Activated T-cell treated with anti-CD3 and anti-CD28 coated beads, Interleukin-2, amount 50 U/mL, for 4 hours (primary cell): ENCODE results near the gene NCKAP5. TPM values are rescaled to one million over a fixed set of nuclear protein-coding genes. Genes with fewer than 3 reads are reported as not detected.

Experiments used
- ATAC-seq, 2 donors: fragments of 200-7000 bp; cut with Tn5 transposase; one replicate each; pipeline ENCODE4 v1.10.0; 2021
- DNase-seq: peaks from one replicate; pipeline ENCODE4 v3.0.0-alpha.2; 2020
- H3K27me3 Mint-ChIP-seq: one replicate; pipeline ENCODE4 v1.8.0; 2021; ENCODE audit warnings: low read depth, mixed read lengths
- H3K36me3 Mint-ChIP-seq: one replicate; pipeline ENCODE4 v1.8.0; 2022; ENCODE audit warnings: mixed read lengths; ENCODE audit not compliant: insufficient read depth
- H3K4me1 Mint-ChIP-seq: one replicate; pipeline ENCODE4 v1.8.0; 2021; ENCODE audit warnings: low read depth, mixed read lengths
- H3K4me3 Mint-ChIP-seq: one replicate; pipeline ENCODE4 v1.8.0; 2021; ENCODE audit warnings: mild to moderate bottlenecking, moderate library complexity, mixed read lengths
- H3K9me3 Mint-ChIP-seq: one replicate; pipeline ENCODE4 v1.8.0; 2021; ENCODE audit warnings: mixed read lengths
- total RNA-seq, 3 donors: library from RNA; stranded (reverse); gene quantifications; one replicate each; pipeline ENCODE4 v1.2.1, GENCODE V29; 2021

Gene NCKAP5
- total RNA-seq, 3 donors from 2014 or later, result 0.03 TPM; not detected in 2

DNA sequence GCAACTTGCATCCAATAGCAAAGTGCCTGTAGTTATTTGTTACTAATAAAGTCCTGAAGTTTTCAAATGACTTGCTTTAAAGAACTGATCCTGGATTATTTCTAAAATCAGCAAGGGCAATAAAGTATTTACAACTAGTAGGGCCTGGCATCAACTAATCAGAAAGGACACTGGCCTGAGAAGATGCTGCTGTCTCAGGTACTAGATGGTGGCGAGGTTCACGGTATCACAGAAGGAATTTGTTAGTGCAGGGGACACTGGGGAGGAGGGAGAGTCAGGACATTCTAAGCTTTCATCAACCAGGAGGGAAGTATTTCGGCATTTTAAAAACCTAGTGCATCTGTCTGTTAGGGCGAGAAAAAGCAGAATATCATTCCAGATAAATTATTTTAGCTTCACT, 458.1 kb downstream of the NCKAP5 start:
- H3K4me3 Mint-ChIP-seq, result no peak overlapping the region
- H3K9me3 Mint-ChIP-seq, result no peaks in the 10 kb centered on the region
- no peaks in the 10 kb centered on the region for H3K36me3 Mint-ChIP-seq
- no peaks in the 10 kb centered on the region for H3K27me3 Mint-ChIP-seq
- no peaks in the 10 kb centered on the region for H3K4me1 Mint-ChIP-seq
- ATAC-seq, result no peak
- DNase-seq, result no peak

DNA sequence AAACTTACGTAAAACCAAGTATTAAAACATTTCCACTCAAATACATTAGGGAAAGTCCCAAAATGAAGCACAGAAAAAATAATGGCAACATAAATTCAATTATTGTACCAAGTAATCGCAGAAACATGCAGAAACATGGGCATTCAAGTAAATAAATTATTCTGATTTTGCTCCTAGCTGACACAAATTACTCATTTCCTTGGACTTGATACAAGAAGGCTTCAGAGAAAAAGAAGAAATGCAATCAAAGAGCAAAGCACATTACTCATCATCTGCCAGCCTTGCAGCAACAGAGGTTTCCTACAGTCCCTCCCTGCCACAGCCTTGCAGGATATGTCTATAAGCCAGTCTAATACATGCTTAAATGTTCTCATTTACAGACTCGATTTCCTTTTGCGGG, 458.5 kb downstream of the NCKAP5 start:
- Mint-ChIP-seq H3K36me3 (no peaks in the 10 kb centered on the region), H3K4me3 (no peak overlapping the region), H3K27me3 (no peaks in the 10 kb centered on the region), H3K4me1 (no peaks in the 10 kb centered on the region), H3K9me3 (no peaks in the 10 kb centered on the region)
- ATAC-seq (no peak), DNase-seq (no peak)

DNA sequence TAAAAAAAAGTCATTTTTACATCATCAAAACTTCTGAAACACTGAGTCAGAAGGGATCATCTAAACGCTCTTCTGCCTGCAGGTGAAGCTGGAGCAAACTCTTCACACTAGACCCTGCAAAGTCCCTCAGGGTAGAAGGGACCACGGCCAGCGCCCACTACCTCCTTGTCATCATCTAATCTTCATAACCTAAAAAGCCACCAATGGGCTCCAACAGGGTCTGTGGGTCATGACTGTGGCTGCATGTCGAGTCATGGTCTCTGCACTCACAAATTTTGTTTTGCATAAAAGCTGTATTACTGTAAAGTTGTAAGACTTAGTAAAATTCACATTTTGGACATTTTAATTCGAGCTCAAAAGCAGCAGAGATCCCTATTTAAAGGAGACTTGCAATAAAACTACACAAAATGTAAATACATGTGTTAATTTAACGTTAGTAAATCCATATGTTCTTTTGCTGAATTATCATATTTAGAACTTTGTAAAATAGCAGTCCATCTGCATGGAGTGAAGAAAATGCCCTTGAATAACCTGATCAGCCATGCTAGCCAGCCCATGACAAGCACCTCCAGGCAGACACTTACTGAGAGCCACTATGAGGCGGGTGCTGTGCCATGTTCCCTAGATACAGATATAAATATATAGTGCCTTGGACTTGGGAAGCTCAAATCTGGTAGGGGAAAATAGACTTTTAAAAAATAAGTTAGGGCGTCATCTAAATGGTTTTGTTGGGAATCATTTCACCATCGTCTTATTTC, 461.0 kb downstream of the NCKAP5 start:
- H3K4me1 Mint-ChIP-seq, result no peaks in the 10 kb centered on the region
- H3K27me3 Mint-ChIP-seq, result no peaks in the 10 kb centered on the region
- no peak overlapping the region for H3K4me3 Mint-ChIP-seq
- DNase-seq (no peak), ATAC-seq (no peak)
- H3K9me3 Mint-ChIP-seq, result no peaks in the 10 kb centered on the region
- H3K36me3 Mint-ChIP-seq, result no peaks in the 10 kb centered on the region

DNA sequence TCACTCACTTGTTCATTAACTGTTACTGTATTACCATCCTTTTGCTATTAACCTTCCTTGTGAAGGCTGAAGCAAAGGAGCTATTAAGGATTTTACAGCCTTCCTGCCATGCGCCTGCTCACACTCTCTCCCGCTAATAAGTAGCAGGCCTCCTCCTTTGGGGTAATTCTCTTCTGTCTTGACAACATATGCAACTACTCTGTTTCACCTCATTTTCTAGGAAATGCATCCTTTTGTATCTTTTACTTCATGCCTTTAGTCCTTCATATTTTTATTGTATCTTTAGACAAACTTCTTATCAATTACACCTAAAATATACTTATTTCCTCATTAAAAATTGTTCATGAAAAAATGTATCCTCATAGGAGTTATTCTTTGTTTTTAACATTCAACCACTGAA, 463.4 kb downstream of the NCKAP5 start:
- Mint-ChIP-seq H3K4me1 (no peaks in the 10 kb centered on the region), H3K27me3 (no peaks in the 10 kb centered on the region), H3K4me3 (no peak overlapping the region), H3K9me3 (no peaks in the 10 kb centered on the region), H3K36me3 (no peaks in the 10 kb centered on the region)
- ATAC-seq (no peak), DNase-seq (no peak)

DNA sequence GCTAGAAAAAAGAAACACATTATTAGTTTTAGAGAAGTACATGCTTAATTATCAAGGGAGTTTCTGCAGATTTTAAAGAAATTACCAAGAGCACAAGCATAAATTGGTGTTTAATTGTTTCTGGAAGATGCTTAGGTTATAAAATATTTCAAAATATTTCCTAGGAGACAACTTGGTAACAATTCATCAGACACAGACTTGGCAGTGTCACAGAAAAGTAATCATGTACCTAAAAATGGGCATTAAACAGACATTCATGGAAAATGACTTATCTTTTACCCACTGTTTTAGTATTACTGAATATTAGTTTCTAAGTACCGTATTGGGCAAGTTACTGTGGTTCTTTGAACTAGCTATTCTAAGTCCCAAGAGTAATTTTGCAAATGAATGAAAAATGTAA, 469.5 kb downstream of the NCKAP5 start:
- no peak overlapping the region for H3K4me3 Mint-ChIP-seq
- H3K27me3 Mint-ChIP-seq, result no peaks in the 10 kb centered on the region
- no peaks in the 10 kb centered on the region for H3K36me3 Mint-ChIP-seq
- no peak for DNase-seq
- H3K9me3 Mint-ChIP-seq, result peaks cover 2% of the 10 kb centered on the region
- H3K4me1 Mint-ChIP-seq, result no peaks in the 10 kb centered on the region
- no peak for ATAC-seq

DNA sequence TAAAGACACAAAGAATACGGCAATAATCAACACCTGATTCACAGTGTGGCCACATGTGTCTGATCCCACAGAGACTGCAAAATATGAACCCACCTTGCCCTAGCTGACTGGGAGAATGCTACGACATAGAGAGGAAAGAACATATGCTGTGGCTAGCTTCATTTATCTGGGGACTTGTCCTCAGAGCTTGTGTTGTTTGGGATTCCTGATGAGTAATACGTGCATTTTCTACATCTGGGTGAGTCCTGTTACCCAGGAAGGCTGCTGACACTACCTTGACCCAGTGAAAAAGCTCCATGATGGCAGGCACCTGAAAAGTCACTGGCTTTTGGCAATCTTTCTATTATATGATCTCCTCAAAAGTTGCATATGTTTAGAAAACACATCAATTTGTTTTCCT, 470.6 kb downstream of the NCKAP5 start:
- DNase-seq (no peak), ATAC-seq (no peak)
- H3K4me1 Mint-ChIP-seq, result no peaks in the 10 kb centered on the region

DNA sequence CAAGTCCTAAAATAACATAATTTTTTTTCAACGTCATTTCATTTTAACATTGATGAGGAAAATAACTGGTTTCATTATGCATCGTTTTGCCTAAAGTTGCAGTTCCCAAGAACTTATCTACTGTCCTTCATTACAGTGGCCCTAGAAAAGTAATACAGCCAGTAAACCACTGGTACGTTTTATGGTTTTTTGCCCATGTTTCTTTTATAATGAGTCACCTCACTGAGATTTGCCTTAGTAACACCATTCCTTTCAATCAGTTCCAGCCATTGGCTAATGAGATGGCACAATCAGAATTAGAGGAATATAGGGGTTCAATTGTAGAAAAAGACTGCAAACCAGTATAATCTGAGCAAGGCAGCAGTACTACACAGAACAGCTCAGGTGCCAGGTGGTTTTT, 475.7 kb downstream of the NCKAP5 start:
- H3K9me3 Mint-ChIP-seq, result peaks cover 2% of the 10 kb centered on the region
- ATAC-seq, result no peak
- no peak overlapping the region for H3K4me3 Mint-ChIP-seq
- DNase-seq, result no peak
- H3K4me1 Mint-ChIP-seq, result no peaks in the 10 kb centered on the region
- no peaks in the 10 kb centered on the region for H3K36me3 Mint-ChIP-seq
- H3K27me3 Mint-ChIP-seq, result no peaks in the 10 kb centered on the region

More for the DNA sequence above, 470.6 kb downstream of the NCKAP5 start:
- Mint-ChIP-seq H3K9me3 (peaks cover 2% of the 10 kb centered on the region), H3K36me3 (no peaks in the 10 kb centered on the region), H3K27me3 (no peaks in the 10 kb centered on the region), H3K4me3 (no peak overlapping the region)

DNA sequence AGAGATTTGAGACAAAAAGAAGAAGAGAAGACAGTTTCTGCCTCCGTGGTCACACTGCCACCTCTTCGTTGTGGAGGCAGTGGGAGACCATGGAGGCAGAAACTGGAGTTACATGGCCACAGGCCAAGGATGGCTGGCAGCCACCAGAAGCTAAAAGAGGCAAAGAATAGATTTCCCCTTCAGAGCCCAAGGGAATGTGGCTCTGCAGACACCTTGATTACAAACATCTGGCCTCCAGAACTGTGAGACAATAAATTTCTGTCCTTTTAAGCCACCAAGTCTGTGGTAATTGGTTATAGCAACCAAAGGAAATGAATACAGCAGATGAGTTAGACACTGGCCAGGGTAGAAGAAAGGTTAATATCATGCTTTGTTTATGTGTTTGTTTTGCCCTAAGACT, 477.9 kb downstream of the NCKAP5 start:
- H3K9me3 Mint-ChIP-seq, result peaks cover 2% of the 10 kb centered on the region
- DNase-seq, result no peak
- ATAC-seq, result no peak
- H3K4me3 Mint-ChIP-seq, result no peak overlapping the region
- H3K36me3 Mint-ChIP-seq, result no peaks in the 10 kb centered on the region
- no peaks in the 10 kb centered on the region for H3K4me1 Mint-ChIP-seq
- H3K27me3 Mint-ChIP-seq, result no peaks in the 10 kb centered on the region

DNA sequence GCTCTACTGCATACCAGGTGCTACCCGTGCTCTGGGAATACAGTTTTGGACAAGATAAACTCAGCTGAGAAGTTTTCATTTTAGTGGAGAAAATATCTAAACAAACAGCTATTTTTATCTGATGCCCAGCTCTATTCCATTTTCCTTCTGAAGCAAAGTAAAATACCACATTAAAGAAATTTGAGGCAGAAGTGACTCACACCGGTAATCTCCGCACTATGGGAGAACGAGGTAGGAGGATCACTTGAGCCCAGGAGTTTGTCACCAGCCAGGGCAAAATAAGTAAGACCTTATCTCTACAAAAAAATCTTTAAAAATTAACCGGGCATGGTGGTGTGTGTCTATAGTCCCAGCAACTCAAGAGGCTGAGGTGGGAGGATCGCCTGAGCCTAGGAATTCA, 482.1 kb downstream of the NCKAP5 start:
- Mint-ChIP-seq H3K4me1 (no peaks in the 10 kb centered on the region), H3K36me3 (no peaks in the 10 kb centered on the region), H3K27me3 (no peaks in the 10 kb centered on the region), H3K4me3 (no peak overlapping the region), H3K9me3 (no peaks in the 10 kb centered on the region)
- no peak for DNase-seq
- no peak for ATAC-seq

DNA sequence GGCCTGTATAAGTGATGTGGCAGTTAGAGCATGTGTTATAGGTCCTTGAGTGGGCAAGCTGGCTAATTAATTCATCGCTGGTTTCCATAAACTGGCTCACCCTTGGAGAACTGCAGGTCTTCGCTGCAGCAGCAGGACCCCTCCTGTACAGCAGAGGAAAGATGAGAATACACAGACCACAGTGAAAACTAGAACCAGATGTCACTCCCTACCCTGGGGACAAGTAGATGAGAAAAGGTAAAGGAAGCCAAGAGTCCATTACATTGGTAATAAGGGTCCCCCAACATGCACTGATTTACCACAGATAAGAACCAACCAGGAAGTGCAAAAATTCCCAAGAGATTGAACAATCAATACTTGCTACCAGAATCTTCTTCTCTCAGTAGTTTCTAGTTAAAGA, 482.6 kb downstream of the NCKAP5 start:
- no peak overlapping the region for H3K4me3 Mint-ChIP-seq
- H3K27me3 Mint-ChIP-seq, result no peaks in the 10 kb centered on the region
- no peaks in the 10 kb centered on the region for H3K9me3 Mint-ChIP-seq
- no peaks in the 10 kb centered on the region for H3K36me3 Mint-ChIP-seq
- no peak for ATAC-seq
- no peaks in the 10 kb centered on the region for H3K4me1 Mint-ChIP-seq
- no peak for DNase-seq

DNA sequence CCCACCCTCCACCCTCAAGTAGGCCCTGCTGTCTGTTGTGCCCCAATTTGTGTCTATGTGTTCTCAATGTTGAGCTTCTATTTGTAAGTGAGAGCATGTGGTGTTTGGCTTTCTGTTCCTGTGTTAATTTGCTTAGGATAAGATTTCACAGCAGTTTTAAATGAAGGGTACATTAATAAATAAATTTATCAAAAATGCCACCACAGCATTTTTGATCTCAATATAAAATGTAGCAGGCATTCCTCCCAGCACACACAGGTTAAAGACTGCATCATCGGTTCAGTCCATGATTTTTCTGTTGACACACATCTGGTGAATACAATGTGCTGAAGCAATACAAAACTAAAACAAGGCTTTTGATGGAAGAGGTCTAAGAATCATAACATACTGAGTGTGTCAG, 486.2 kb downstream of the NCKAP5 start:
- Mint-ChIP-seq H3K4me3 (no peak overlapping the region), H3K4me1 (no peaks in the 10 kb centered on the region), H3K27me3 (no peaks in the 10 kb centered on the region), H3K36me3 (no peaks in the 10 kb centered on the region), H3K9me3 (no peaks in the 10 kb centered on the region)
- DNase-seq (no peak), ATAC-seq (no peak)

DNA sequence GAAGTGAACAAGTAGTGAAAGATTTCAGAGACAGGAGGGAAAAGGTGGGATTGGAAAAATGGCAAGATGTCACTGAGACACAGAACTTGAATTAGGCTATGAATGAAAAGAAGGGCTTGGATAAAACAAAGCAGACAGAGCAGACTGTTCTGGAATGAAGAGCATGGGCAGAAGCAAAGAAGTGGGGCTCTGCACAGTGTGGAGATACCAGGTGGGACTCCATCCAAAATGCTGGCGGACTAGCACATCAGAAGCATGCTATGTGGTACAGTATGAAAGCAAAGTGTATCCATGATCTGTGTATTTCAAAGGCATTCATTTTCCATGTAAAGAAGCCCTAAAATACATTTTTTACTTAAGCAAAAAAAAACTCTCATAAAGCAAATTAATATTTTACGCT, 487.4 kb downstream of the NCKAP5 start:
- Mint-ChIP-seq H3K4me1 (no peaks in the 10 kb centered on the region), H3K9me3 (no peaks in the 10 kb centered on the region), H3K4me3 (no peak overlapping the region), H3K27me3 (no peaks in the 10 kb centered on the region), H3K36me3 (no peaks in the 10 kb centered on the region)
- DNase-seq (no peak), ATAC-seq (no peak)

DNA sequence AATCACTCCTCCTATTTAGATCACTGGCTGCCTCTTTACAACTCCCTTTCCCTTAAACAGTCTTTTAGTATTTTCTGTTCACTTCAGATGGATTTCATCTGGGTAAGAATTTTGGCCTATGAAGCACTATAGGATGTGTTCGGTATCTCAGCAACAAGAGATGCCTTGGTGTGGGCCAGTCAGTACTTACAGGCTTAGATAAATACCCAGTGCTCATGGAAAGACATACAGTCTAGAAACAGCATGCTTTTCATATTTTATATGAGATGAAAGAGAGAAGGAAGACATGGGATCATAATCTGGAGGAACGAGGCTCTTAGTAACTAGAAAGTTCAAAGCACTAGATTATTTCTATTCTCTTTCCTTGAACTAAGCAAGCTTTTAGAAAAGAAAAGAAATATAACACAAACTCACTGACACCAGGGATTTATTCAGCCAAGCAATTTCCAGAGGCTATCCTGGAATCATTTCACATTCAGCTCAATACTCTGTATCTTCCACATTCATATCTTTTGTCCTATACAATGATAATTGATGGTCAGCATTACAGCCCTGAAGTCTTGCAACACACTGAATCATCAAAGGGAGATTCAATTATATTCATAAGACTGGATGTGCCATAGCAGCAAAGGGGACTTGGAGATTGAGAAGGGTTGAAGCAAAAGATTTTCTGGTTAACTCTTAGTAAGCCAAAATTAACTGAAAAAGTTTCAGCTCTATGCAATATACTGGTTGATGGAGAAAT, 489.4 kb downstream of the NCKAP5 start:
- Mint-ChIP-seq H3K4me1 (no peaks in the 10 kb centered on the region), H3K4me3 (no peak overlapping the region), H3K36me3 (no peaks in the 10 kb centered on the region), H3K9me3 (peaks cover 5% of the 10 kb centered on the region), H3K27me3 (no peaks in the 10 kb centered on the region)
- ATAC-seq (no peak), DNase-seq (no peak)

DNA sequence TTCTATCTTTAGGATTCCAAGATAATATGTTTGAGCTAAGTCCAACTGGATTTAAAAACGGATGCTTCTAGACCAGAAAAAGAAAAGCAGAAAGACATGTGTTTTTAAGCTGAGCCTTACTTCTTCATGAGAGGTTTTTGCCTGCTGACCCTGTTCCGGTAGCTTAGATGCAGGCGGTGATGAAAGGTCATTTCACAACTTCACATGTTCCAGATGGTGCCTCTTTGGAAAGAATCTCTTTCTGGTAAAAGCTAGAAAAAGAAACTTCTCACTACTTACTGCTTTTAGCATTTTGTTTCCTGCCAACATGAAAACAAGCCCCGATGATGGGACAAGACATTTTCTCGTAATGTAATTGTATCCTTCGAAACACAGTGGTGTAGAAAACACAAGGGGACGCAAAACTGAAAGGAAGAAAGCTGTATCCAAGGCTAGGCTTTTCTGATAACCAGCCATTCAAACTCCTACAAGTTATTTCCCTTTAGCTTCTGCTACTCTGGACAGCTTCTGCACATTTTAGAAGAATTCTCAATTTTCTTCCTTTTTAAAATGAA, 490.9 kb downstream of the NCKAP5 start:
- Mint-ChIP-seq H3K36me3 (no peaks in the 10 kb centered on the region), H3K9me3 (peaks cover 5% of the 10 kb centered on the region), H3K4me3 (no peak overlapping the region), H3K4me1 (no peaks in the 10 kb centered on the region), H3K27me3 (no peaks in the 10 kb centered on the region)
- no peak for ATAC-seq
- DNase-seq, result no peak
